Activated CD4-positive, alpha-beta T cell treated with anti-CD3 and anti-CD28 coated beads for 1 hour (primary cell): ENCODE results near the gene POU4F1.

Experiments used
- DNase-seq: peaks from one replicate; pipeline ENCODE4 v3.0.0-alpha.2; 2020

Gene POU4F1

DNA sequence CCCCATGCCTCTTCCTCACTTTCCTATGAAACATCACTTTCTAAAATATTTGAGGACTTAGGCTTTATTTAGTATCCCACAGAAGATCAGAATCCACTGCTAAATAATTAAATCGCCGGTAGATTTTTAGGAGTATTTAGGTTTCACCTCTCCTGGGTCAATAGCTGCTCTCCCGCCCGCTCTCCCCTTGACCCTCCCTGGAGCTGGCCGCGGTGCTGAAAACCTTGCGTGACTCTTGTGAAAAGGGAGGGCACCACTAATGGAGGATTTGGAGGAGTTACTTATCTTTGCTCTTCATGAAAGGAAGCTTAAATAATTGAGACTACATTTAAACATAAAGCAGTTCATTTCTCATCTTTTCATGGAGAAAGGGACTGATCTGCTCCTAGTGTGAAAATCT lies 14.1 kb downstream of the POU4F1 start:
- no peak for DNase-seq

DNA sequence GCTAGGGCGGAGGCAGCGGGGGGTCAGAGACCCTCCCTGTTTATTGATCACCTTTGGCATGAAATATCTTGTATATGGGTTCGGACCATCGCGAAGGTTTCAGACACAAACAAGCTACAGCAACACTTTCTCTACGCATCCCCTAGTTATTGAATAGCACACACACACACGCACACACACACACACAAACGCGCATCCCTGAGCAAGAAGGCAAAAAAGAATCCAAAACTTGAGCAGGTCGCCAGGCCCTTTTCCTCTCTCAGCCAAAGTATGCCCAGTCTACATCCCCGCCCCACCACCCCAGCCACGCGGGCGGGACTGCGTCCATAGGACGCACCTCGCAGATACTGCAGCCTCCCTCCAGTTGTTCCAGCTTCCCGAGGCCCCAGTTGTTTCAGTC lies 16.0 kb downstream of the POU4F1 start:
- no peak for DNase-seq

DNA sequence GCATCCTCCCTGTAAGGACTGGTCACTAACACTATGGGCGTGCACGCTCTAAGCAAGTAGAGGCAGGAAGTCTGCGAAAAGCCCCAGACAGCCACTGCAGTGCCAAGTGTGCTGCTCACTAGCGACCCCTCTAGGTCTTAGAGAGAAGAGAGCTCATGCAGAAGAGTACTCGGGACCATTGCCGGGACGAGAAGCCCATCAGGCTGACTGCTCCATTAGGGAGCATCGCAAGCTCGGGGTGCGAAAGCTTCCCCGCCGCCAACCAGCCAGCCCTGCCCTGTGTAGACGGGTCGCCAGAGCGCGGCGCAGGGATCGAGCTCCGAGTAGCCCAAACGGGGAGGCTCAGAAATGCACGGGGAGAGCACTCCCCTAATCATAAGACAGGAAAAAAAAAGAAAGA lies 16.6 kb downstream of the POU4F1 start:
- DNase-seq = no peak

DNA sequence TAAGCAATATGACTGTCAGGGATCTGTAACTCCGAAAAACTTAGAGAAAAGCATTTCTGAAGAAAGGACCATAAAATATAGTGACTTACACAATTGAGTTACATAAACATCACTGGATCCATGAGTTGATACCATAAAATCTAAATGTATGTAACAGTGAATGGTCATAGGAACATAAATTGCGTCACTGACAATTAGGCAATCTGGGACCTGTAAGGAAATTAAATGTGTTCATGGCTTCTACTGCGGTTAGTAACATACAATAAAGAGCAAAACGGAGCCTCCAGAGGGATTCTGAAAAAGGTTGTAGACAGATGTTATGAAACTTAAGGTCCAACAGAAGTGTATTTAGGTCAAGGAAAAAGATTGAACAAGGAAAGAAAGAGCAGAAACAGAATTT lies 27.1 kb downstream of the POU4F1 start:
- DNase-seq = no peak

DNA sequence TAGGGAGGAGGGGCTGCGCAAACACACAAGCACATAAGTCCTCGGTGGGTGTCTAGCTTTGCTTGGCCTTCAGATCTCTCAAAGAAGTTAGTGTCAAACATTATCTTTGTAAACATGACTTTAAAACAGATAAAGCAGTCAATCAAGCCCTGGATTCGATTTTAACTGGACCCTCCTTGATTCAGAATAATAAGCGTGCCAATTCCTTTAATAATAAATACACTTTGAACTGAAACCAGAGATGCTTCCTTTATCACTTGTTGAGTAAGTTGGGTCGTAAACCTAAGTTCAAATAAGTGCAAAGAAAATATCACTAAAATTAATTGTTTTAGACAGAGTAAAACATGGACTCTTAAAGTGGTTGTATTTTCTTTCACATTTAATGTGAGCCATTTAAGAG lies 30.9 kb downstream of the POU4F1 start:
- no peak for DNase-seq

DNA sequence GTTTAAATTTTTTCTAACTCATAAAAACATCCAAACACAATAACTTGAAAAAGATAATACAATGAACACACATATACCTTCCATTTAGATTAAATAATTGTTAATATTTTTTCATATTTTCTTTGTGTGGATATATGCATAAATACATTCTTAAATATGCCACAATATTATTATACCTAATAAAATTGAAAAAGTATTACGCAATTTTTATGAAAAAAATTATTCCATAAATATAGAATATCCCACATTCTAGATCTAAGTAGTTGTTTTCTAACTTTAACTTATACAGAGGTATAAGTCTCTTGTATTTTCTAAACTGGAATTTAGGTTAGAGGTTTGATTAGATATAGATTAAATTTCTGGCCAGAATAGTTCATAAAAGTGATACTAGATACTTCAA lies 34.3 kb downstream of the POU4F1 start:
- DNase-seq = no peak

DNA sequence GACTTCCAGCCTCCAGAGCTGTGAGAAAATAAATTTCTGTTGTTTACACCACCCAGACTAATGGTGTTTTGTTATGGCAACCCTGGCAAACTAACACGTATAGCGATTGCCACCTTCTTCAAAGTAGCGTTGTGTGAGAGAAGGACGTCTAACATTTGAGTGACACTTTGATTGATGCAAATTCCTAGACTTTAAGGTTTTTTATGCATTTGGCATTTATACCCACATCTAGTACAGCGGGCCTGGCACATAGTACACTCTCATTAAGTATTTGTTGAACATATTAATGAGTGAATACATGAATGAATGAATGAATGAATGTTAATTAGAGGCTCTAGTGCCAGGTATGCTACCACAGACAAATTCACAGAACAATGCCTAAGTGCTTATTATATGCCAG lies 36.7 kb downstream of the POU4F1 start:
- no peak for DNase-seq

DNA sequence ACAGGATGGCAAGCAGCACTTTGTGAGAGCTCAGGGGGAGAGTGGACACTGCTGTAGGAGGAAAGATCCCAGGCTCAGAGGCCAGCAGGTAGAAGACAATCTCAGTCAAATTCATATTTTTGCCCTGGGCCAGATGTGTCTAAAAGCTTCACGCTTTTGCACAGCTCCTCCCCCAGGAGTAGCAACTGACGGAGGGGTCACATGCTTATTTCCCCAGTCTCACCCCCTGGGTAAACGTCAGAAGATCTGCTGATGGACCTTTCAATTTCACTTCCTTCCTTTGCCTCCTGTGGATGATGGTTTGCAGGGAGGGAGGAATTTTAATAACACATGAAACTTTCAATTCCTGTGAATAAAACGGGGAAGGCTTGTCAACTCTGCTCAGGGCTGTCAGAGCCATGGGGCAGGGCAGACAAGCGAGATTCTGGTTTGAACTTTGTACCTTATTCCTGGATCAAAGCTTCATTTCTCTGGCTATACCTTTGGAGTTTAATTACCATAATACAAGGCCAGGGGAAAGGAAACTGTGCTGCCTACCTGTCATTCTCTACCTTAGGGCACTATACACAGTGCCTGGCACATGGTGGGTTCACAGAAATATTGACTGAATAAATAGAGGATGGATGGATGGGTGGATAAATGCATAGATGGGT lies 41.0 kb downstream of the POU4F1 start:
- no peak for DNase-seq
